K562 (cell line): ENCODE results near the gene PGA3. TPM values are rescaled to one million over a fixed set of nuclear protein-coding genes. Genes with fewer than 3 reads are reported as not detected.
A peak's percentile ranks its signal among the peaks of the same experiment; 100 is the strongest.
"Not testable (repeated sequence)": the region's sequence is repeated elsewhere in the genome, so short reads cannot be mapped to it uniquely, and the experiment has no call there.

Experiments used
- ATAC-seq: fragments of 200-7000 bp; cut with Tn5 transposase; 3 replicates; pipeline ENCODE4 v1.9.1; 2020; ENCODE audit warnings: moderate library complexity
- BruUV-seq: library from RNA; stranded (reverse); fragments of 400-500 nt; replicated peaks from 2 replicates; lab custom pipeline; 2021; lab: Mats Ljungman, UMichigan
- CTCF ChIA-PET: fragments of 300-600 bp; formaldehyde crosslinking; extraction: SDS; loops from one replicate; lab custom pipeline; 2021; ENCODE audit warnings: low intra/inter-chr PET ratio; lab: Yijun Ruan, JAX
- POLR2A ChIA-PET: fragments of 300-600, 350-650 bp; sonication (Branson Sonifier 250); formaldehyde crosslinking; extraction: SDS; loops from one replicate; lab custom pipeline; 2021; ENCODE audit warnings: antibody characterized with exemption, inconsistent platforms; lab: Yijun Ruan, JAX
- DNase-seq, 4 experiments: peaks; one replicate each; pipeline versions ENCODE4 v3.0.0 to v3.0.0-alpha.2; 2011 to 2018; ENCODE audit warnings: low spot score in 3 of 4, mixed read lengths in 3 of 4; ENCODE audit errors: extremely low read depth in 1 of 4
- FAIRE-seq: peaks from 2 replicates; lab custom pipeline; 2011; peaks lifted over from hg19 to GRCh38; lab: Jason Lieb, UNC
- H2AFZ ChIP-seq: 2 replicates; pipeline ENCODE4 v1.6.0; 2011; ENCODE audit warnings: low read depth, low read length, control low read depth, inconsistent platforms
- H3K27ac ChIP-seq: fragments of 200-600 bp; 3 replicates; pipeline ENCODE4 v1.8.0; 2011; ENCODE audit warnings: low read depth, mild to moderate bottlenecking, control low read depth, inconsistent platforms, low read length, moderate library complexity, mixed read lengths; ENCODE audit errors: extremely low read depth
- H3K27me3 ChIP-seq, 2 experiments: fragments of 300-600 bp in 1 of 2; 2 replicates in 1 of 2; 3 replicates in 1 of 2; pipeline versions ENCODE4 v1.6.0 to v1.8.0; 2011; ENCODE audit warnings: inconsistent platforms in 2 of 2, low read length in 2 of 2, mild to moderate bottlenecking in 1 of 2, mixed read lengths in 1 of 2, moderate library complexity in 1 of 2; ENCODE audit not compliant: control insufficient read depth in 2 of 2, insufficient read depth in 2 of 2
- H3K36me3 ChIP-seq: fragments of 300-600 bp; 3 replicates; pipeline ENCODE4 v1.8.0; 2011; ENCODE audit warnings: mild to moderate bottlenecking, low read length, inconsistent platforms; ENCODE audit not compliant: control insufficient read depth, insufficient read depth
- H3K4me1 ChIP-seq, 2 experiments: fragments of 200-600 bp in 1 of 2; replicated peaks in 1 of 2; 2 replicates in 1 of 2; 3 replicates in 1 of 2; pipeline versions ENCODE4 v1.5.1 to v1.8.0; 2011; ENCODE audit warnings: inconsistent platforms in 2 of 2, low read length in 2 of 2, mild to moderate bottlenecking in 1 of 2, mixed read lengths in 1 of 2, moderate library complexity in 1 of 2; ENCODE audit not compliant: control insufficient read depth in 2 of 2, insufficient read depth in 2 of 2
- H3K4me2 ChIP-seq: 2 replicates; pipeline ENCODE4 v1.6.1; 2011; ENCODE audit warnings: low read length, control low read depth, inconsistent platforms, mixed read lengths; ENCODE audit not compliant: insufficient read depth
- H3K4me3 ChIP-seq: fragments of 200-600 bp; sonication (generic), shearing (Covaris generic); 2 replicates; pipeline ENCODE4 v1.5.1; 2016; ENCODE audit warnings: control low read depth, inconsistent platforms
- H3K79me2 ChIP-seq: fragments of 200-600 bp; 3 replicates; pipeline ENCODE4 v1.8.0; 2011; ENCODE audit warnings: low read length, inconsistent platforms; ENCODE audit not compliant: control insufficient read depth, insufficient read depth
- H3K9ac ChIP-seq, 2 experiments: 2 replicates each; pipeline versions ENCODE4 v1.6.0 to v1.6.1; 2011; ENCODE audit warnings: low read depth in 2 of 2, low read length in 2 of 2, control low read depth in 1 of 2, inconsistent platforms in 1 of 2, mild to moderate bottlenecking in 1 of 2, mixed read lengths in 1 of 2; ENCODE audit not compliant: insufficient read depth in 1 of 2
- H3K9me1 ChIP-seq: one replicate; pipeline ENCODE4 v1.6.0; 2011; ENCODE audit warnings: inconsistent platforms, mild to moderate bottlenecking, low read length, moderate library complexity; ENCODE audit not compliant: control insufficient read depth, insufficient read depth
- H3K9me3 ChIP-seq: replicated peaks from 2 replicates; pipeline ENCODE4 v1.5.1; 2011; ENCODE audit warnings: low read depth, low read length, inconsistent platforms; ENCODE audit not compliant: control insufficient read depth, insufficient read depth
- H4K20me1 ChIP-seq: replicated peaks from 2 replicates; pipeline ENCODE4 v1.6.1; 2011; ENCODE audit warnings: low read length, inconsistent platforms, mixed read lengths; ENCODE audit not compliant: control insufficient read depth, insufficient read depth
- ARID1B ChIP-seq: fragments of 450-650 bp; IDR thresholded peaks from 2 replicates; pipeline ENCODE4 v1.6.1; 2016; ENCODE audit warnings: antibody characterized with exemption, mild to moderate bottlenecking, inconsistent platforms
- CBFA2T2 ChIP-seq: fragments of 450-650 bp; conservative IDR thresholded peaks from 2 replicates; pipeline ENCODE4 v1.6.1; 2017; ENCODE audit warnings: mild to moderate bottlenecking
- CBFA2T3 ChIP-seq: fragments of 450-650 bp; IDR thresholded peaks from 2 replicates; pipeline ENCODE4 v1.6.1; 2017
- MNT ChIP-seq, 2 experiments: fragments of 450-650 bp; conservative IDR thresholded peaks; 2 replicates each; pipeline ENCODE4 v1.6.1; 2017; ENCODE audit warnings: mild to moderate bottlenecking in 2 of 2, moderate library complexity in 2 of 2
- NFIC ChIP-seq: fragments of 450-650 bp; IDR thresholded peaks from 2 replicates; pipeline ENCODE4 v1.6.1; 2017; ENCODE audit warnings: mild to moderate bottlenecking, inconsistent platforms
- SOX6 ChIP-seq: fragments of 450-650 bp; IDR thresholded peaks from 2 replicates; pipeline ENCODE4 v1.6.1; 2014; ENCODE audit warnings: mild to moderate bottlenecking
- WGBS: fragments of 100-300 bp; shearing (Covaris generic); methylation state at CpG from one replicate; pipeline ENCODE4 v1.1.6; 2016; ENCODE audit warnings: low coverage, mixed read lengths; ENCODE audit not compliant: insufficient coverage; ENCODE audit errors: missing lambda C conversion rate; 5-methylcytosine and 5-hydroxymethylcytosine counted together
- in situ Hi-C: fragments of 300-500 bp; cut with MboI; formaldehyde crosslinking; loops from 4 replicates; pipeline ENCODE4 v1.15.0; 2018; ENCODE audit warnings: inconsistent platforms, mixed read lengths
- intact Hi-C: fragments of 100-400 bp; cut with micrococcal nuclease; formaldehyde crosslinking; loops from 2 replicates; pipeline ENCODE4 v1.14.2; 2022
- polyA plus RNA-seq, 8 experiments: library from polyadenylated mRNA; depleted of rRNA in 4 of 8; stranded (reverse) in 5 of 8; unstranded in 3 of 8; fragments of >200 nt; fragmentation: Nextera tagmentation in 2 of 8; fragmentation: Illumina TruSeq in 1 of 8; extraction: Ambion mirVana in 2 of 8; extraction: Trizol in 1 of 8; gene quantifications; 2 replicates each; pipeline versions ENCODE4 v1.2.1 to v1.2.3, GENCODE V29; 2011 to 2014; ENCODE audit warnings: inconsistent platforms in 1 of 8, missing spikeins in 1 of 8
- total RNA-seq, 7 experiments: library from RNA; depleted of rRNA in 6 of 7; stranded (reverse); fragments of >200 nt in 6 of 7; fragmentation: Illumina TruSeq in 2 of 7; extraction: Trizol in 2 of 7; gene quantifications; 2 replicates each; pipeline versions ENCODE4 v1.2.1 to v1.2.3, GENCODE V29; 2011 to 2021; ENCODE audit warnings: low replicate concordance in 1 of 7
- TF ChIP-seq, protein P1 (sequence below): fragments of 450-650 bp; IDR thresholded peaks from 2 replicates; pipeline ENCODE4 v1.6.1; 2017; ENCODE audit warnings: antibody characterized with exemption, mild to moderate bottlenecking

Gene PGA3
- total and polyA plus RNA-seq, 9 of the 15 experiments (the other 6 are each of a cell fraction or from before 2014, with no cell fraction given) = 0.15 to 0.18 (median 0.18) TPM; not detected in 6

DNA sequence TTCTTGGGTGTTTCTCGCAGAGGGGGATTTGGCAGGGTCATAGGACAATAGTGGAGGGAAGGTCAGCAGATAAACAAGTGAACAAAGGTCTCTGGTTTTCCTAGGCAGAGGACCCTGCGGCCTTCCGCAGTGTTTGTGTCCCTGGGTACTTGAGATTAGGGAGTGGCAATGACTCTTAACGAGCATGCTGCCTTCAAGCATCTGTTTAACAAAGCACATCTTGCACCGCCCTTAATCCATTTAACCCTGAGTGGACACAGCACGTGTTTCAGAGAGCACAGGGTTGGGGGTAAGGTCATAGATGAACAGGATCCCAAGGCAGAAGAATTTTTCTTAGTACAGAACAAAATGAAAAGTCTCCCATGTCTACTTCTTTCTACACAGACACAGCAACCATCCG is 37.5 kb upstream of the PGA3 start:
- H3K9me3 ChIP-seq, H3K36me3 ChIP-seq, H3K4me2 ChIP-seq, H2AFZ ChIP-seq, intact Hi-C loops, H3K4me3 ChIP-seq, CTCF ChIA-PET, H3K79me2 ChIP-seq, POLR2A ChIA-PET, BruUV-seq, DNase-seq, in situ Hi-C loops, H3K9me1 ChIP-seq, H3K27me3 ChIP-seq, FAIRE-seq, H4K20me1 ChIP-seq, ATAC-seq: not testable (repeated sequence)
- Histone ChIP-seq H3K27ac (peak overlapping the region; percentile 70; the same call in 2 of the 3 replicates), H3K9ac (peak overlapping the region in 1 of 2 experiments; percentile 48; a peak in 1 of 4 replicates), H3K4me1 (peaks cover 25 to 31% of the 10 kb centered on the region in 2 experiments)
- no CpG with 5 or more reads among the region's 7 CpGs for WGBS
- TF ChIP-seq CBFA2T2 (peak; percentile 64), SOX6 (peak; percentile 61), NFIC (peak; percentile 20; the same call in 1 of the 2 replicates), ARID1B (peak; percentile 40), MNT (conservative IDR thresholded peaks at IDR 0.05) (peak; percentile 60 to 72), CBFA2T3 (peak; percentile 76)
- TF ChIP-seq, protein P1, sequence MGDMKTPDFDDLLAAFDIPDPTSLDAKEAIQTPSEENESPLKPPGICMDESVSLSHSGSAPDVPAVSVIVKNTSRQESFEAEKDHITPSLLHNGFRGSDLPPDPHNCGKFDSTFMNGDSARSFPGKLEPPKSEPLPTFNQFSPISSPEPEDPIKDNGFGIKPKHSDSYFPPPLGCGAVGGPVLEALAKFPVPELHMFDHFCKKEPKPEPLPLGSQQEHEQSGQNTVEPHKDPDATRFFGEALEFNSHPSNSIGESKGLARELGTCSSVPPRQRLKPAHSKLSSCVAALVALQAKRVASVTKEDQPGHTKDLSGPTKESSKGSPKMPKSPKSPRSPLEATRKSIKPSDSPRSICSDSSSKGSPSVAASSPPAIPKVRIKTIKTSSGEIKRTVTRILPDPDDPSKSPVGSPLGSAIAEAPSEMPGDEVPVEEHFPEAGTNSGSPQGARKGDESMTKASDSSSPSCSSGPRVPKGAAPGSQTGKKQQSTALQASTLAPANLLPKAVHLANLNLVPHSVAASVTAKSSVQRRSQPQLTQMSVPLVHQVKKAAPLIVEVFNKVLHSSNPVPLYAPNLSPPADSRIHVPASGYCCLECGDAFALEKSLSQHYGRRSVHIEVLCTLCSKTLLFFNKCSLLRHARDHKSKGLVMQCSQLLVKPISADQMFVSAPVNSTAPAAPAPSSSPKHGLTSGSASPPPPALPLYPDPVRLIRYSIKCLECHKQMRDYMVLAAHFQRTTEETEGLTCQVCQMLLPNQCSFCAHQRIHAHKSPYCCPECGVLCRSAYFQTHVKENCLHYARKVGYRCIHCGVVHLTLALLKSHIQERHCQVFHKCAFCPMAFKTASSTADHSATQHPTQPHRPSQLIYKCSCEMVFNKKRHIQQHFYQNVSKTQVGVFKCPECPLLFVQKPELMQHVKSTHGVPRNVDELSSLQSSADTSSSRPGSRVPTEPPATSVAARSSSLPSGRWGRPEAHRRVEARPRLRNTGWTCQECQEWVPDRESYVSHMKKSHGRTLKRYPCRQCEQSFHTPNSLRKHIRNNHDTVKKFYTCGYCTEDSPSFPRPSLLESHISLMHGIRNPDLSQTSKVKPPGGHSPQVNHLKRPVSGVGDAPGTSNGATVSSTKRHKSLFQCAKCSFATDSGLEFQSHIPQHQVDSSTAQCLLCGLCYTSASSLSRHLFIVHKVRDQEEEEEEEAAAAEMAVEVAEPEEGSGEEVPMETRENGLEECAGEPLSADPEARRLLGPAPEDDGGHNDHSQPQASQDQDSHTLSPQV = peak; percentile 56; the same call in 1 of the 2 replicates
